GM19463 (cell line): ENCODE results near the gene PEG3.

ENCODE experiments used
- ATAC-seq: cut with Tn5 transposase; IDR thresholded peaks from one replicate; pipeline ENCODE4 v1.9.1; 2021; ENCODE audit warnings: mild to moderate bottlenecking, moderate library complexity; ENCODE audit not compliant: unreplicated experiment

The PEG3 gene

GRCh38 chr19:56839652-56840450 is 675 bp downstream of the PEG3 start:
- ATAC-seq, result no peak

- ATAC-seq, result no peak
These were observed 1.4 kb downstream of the PEG3 start for GRCh38 chr19:56838909-56839651.

- ATAC-seq, result no peak
These were observed 2.3 kb downstream of the PEG3 start for GRCh38 chr19:56838024-56838908.

GRCh38 chr19:56837492-56838023 is 3.0 kb downstream of the PEG3 start:
- ATAC-seq, result no peak

- no peak for ATAC-seq
These were observed 3.5 kb downstream of the PEG3 start for GRCh38 chr19:56837004-56837403.

- ATAC-seq, result no peak
These were observed 4.5 kb downstream of the PEG3 start for GRCh38 chr19:56836059-56836458.

GRCh38 chr19:56835401-56835800 is 5.1 kb downstream of the PEG3 start:
- ATAC-seq, result no peak

- ATAC-seq, result no peak
These were observed 5.8 kb downstream of the PEG3 start for GRCh38 chr19:56834564-56835375.

GRCh38 chr19:56832352-56832928 is 8.1 kb downstream of the PEG3 start:
- ATAC-seq, result no peak

GRCh38 chr19:56831255-56831654 is 9.3 kb downstream of the PEG3 start:
- ATAC-seq, result no peak

- no peak for ATAC-seq
These were observed 10.9 kb downstream of the PEG3 start for GRCh38 chr19:56829596-56829995.

- ATAC-seq, result no peak
These were observed 12.8 kb downstream of the PEG3 start for GRCh38 chr19:56827708-56828107.

- no peak for ATAC-seq
These were observed 16.6 kb downstream of the PEG3 start for GRCh38 chr19:56823956-56824355.

- ATAC-seq, result no peak
These were observed 17.1 kb downstream of the PEG3 start for GRCh38 chr19:56823417-56823816.

- ATAC-seq, result no peak
These were observed 17.8 kb downstream of the PEG3 start for GRCh38 chr19:56822755-56823154.

- ATAC-seq, result no peak
These were observed 18.9 kb downstream of the PEG3 start for GRCh38 chr19:56821675-56822074.

GRCh38 chr19:56821209-56821608 is 19.3 kb downstream of the PEG3 start:
- no peak for ATAC-seq

GRCh38 chr19:56819166-56819565 is 21.4 kb downstream of the PEG3 start:
- no peak for ATAC-seq

- no peak for ATAC-seq
These were observed 25.9 kb downstream of the PEG3 start for GRCh38 chr19:56814656-56815055.

- ATAC-seq, result no peak
These were observed 27.0 kb downstream of the PEG3 start for GRCh38 chr19:56813531-56813930.
